ENCODE results near the gene PHF21B.

Gene PHF21B

DNA sequence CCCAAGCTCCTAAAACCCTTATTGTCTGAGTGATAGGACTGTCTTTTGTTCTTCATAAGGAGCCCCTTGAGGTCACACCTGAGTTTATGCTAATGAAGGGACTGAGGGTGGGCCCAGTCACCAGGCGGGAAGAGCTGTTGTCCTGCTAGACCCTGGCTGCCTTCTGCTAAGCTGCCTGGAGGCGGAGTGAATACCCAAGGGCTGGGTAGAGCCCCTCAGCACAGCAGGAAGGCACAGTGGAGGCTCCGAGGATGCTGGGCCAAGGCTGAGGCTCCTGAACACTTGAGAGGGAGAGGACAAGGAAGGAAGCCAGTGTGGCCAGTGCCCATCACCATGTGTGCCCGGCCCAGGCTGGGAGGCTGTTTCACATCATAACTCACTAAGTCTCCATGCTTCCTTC, 4.8 kb upstream of the PHF21B start:
- TF ChIP-seq CREB1 (IDR thresholded peaks at IDR 0.05; ENCODE audit: low read depth) (no peak), YY1 (IDR thresholded peaks at IDR 0.05; ENCODE audit: low read depth) (no peak), TAF1 (IDR thresholded peaks at IDR 0.05; ENCODE audit: low read depth) (no peak), TEAD4 (IDR thresholded peaks at IDR 0.05) (no peak), RAD21 (IDR thresholded peaks at IDR 0.05; ENCODE audit: low read depth) (no peak), CEBPB (IDR thresholded peaks at IDR 0.05) (no peak), REST (IDR thresholded peaks at IDR 0.05; ENCODE audit: low read depth) (no peak), EGR1 (IDR thresholded peaks at IDR 0.05) (no peak), TCF12 (IDR thresholded peaks at IDR 0.05; ENCODE audit: low read depth) (no peak), NFIC (IDR thresholded peaks at IDR 0.05) (no peak)
- TF ChIP-seq, protein P1, sequence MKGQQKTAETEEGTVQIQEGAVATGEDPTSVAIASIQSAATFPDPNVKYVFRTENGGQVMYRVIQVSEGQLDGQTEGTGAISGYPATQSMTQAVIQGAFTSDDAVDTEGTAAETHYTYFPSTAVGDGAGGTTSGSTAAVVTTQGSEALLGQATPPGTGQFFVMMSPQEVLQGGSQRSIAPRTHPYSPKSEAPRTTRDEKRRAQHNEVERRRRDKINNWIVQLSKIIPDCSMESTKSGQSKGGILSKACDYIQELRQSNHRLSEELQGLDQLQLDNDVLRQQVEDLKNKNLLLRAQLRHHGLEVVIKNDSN (IDR thresholded peaks at IDR 0.05), result no peak

GRCh38 chr22:45013138-45013537, 3.3 kb upstream of the PHF21B start:
- TF ChIP-seq EGR1 (IDR thresholded peaks at IDR 0.05), result no peak
- TF ChIP-seq, protein P1 (IDR thresholded peaks at IDR 0.05), result no peak
- no peak for TF ChIP-seq TEAD4 (IDR thresholded peaks at IDR 0.05)
- no peak for TF ChIP-seq REST (IDR thresholded peaks at IDR 0.05; ENCODE audit: low read depth)
- no peak for TF ChIP-seq TCF12 (IDR thresholded peaks at IDR 0.05; ENCODE audit: low read depth)
- TF ChIP-seq TAF1 (IDR thresholded peaks at IDR 0.05; ENCODE audit: low read depth), result no peak
- TF ChIP-seq, protein P2, sequence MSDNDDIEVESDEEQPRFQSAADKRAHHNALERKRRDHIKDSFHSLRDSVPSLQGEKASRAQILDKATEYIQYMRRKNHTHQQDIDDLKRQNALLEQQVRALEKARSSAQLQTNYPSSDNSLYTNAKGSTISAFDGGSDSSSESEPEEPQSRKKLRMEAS (IDR thresholded peaks at IDR 0.05), result no peak
- no peak for TF ChIP-seq CEBPB (IDR thresholded peaks at IDR 0.05)
- no peak for TF ChIP-seq FOXM1 (IDR thresholded peaks at IDR 0.05; ENCODE audit: borderline replicate concordance, low read depth)
- TF ChIP-seq ZBTB7A (IDR thresholded peaks at IDR 0.05; ENCODE audit: low read depth), result no peak
- no peak for TF ChIP-seq RAD21 (IDR thresholded peaks at IDR 0.05; ENCODE audit: low read depth)
- TF ChIP-seq EP300 (IDR thresholded peaks at IDR 0.05; ENCODE audit: borderline replicate concordance), result no peak
- TF ChIP-seq CREB1 (IDR thresholded peaks at IDR 0.05; ENCODE audit: low read depth), result no peak
- TF ChIP-seq NFIC (IDR thresholded peaks at IDR 0.05), result no peak
- no peak for TF ChIP-seq YY1 (IDR thresholded peaks at IDR 0.05; ENCODE audit: low read depth)

DNA sequence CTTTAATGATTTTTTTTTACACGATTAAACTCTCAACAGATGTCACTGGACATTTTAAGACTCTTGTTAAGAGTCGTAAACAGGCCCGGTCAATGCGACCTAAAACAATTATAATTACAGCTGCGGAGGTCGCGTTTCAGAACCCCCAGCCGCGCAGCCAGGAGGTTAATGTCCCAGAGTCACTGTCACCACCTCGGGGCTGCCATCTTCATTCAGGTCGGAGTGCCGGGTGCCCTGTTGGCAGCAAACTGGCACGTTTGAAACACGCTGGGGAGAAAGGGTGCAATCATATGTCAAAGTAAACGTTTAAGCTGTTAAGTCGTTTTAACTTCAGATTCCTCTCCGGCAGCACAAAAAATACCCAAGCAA, 711 bp upstream of the PHF21B start:
- no peak for TF ChIP-seq ZBTB7A (IDR thresholded peaks at IDR 0.05; ENCODE audit: low read depth)
- no peak for TF ChIP-seq CREB1 (IDR thresholded peaks at IDR 0.05; ENCODE audit: low read depth)
- TF ChIP-seq TAF1 (IDR thresholded peaks at IDR 0.05; ENCODE audit: low read depth), result no peak
- TF ChIP-seq, protein P2 (IDR thresholded peaks at IDR 0.05), result no peak
- no peak for TF ChIP-seq EGR1 (IDR thresholded peaks at IDR 0.05)
- TF ChIP-seq REST (IDR thresholded peaks at IDR 0.05; ENCODE audit: low read depth), result no peak
- TF ChIP-seq TEAD4 (IDR thresholded peaks at IDR 0.05), result no peak
- TF ChIP-seq, protein P1 (IDR thresholded peaks at IDR 0.05), result no peak
- TF ChIP-seq YY1 (IDR thresholded peaks at IDR 0.05; ENCODE audit: low read depth), result no peak
- no peak for TF ChIP-seq FOXM1 (IDR thresholded peaks at IDR 0.05; ENCODE audit: borderline replicate concordance, low read depth)
- no peak for TF ChIP-seq NFIC (IDR thresholded peaks at IDR 0.05)
- no peak for TF ChIP-seq EP300 (IDR thresholded peaks at IDR 0.05; ENCODE audit: borderline replicate concordance)
- TF ChIP-seq TCF12 (IDR thresholded peaks at IDR 0.05; ENCODE audit: low read depth), result no peak
- TF ChIP-seq CEBPB (IDR thresholded peaks at IDR 0.05), result no peak
- no peak for TF ChIP-seq RAD21 (IDR thresholded peaks at IDR 0.05; ENCODE audit: low read depth)

Data from Ishikawa (cell line).